Ureter (tissue), 1 donor: ENCODE results near the gene PHTF2. TPM values are rescaled to one million over a fixed set of nuclear protein-coding genes. Genes with fewer than 3 reads are reported as not detected.

ENCODE experiments used
- DNase-seq: peaks from one replicate; pipeline ENCODE4 v3.0.0-alpha.2; 2020; ENCODE audit warnings: low spot score
- total RNA-seq: library from RNA; stranded (reverse); gene quantifications from one replicate; pipeline ENCODE4 v1.2.4, GENCODE V29; 2023
- donor health status: DM: yes; HTN: yes; CAD: no.

PHTF2 gene
- total RNA-seq, 1 donor from 2014 or later, result 22.0 TPM

DNA sequence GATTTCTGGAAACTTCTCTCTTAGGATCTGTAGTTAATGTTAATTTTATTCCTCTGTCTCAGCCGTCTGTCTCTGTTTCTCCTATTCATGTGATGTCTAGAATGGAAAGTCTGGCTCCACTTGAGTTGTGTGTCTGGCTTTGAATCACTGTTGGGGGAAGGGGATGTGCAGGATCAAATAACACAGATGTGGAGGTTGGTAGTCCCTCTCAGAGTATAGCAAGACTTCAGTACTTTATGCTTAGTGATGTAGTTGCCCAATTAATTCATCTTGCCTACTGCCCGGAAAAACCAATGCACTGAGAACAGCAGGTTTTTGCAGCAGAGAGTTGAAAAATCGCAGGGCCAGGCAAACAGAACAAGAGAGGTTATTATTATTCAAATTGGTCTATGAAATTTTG is 79.2 kb downstream of the PHTF2 start:
- DNase-seq, result no peak

DNA sequence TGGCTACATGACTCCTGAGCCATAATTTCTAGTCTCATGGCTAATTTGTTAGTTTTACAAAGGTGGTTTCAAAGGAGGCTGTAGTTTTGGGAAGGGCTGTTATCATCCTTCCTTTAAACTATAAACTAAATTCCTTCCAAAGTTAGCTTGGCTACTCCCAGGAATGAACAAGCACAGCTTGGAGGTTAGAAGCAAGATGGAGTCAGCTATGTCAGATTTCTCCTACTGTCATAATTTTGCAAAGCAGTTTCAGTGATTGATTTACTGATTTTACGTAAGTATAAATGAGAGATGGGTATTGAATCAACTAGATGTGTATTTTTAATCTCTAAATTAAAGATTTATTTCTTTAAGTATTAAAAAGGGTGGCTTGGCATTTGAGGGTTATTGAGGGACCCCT is 79.9 kb downstream of the PHTF2 start:
- no peak for DNase-seq

- DNase-seq, result no peak
Measured at GRCh38 chr7:77879272-77879671, 80.7 kb downstream of the PHTF2 start.

DNA sequence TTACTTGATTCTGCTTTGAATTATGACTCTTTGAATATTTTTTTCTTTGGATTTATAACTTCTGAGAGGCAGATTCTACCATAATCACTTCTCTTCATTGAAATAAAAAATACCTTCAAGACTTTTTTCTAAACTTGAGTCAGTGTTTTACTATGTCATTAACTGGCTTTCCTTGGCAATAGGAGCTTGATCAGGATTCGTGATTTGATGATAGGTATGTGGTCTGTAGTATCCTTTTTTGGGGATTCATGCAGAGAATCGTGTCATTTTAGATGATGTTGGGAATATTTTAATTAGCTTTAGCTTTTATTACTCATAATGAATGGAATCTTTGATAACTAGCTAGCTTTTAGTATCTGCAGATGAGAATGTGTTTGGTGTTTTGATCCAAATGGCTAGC is 83.3 kb downstream of the PHTF2 start:
- no peak for DNase-seq

DNA sequence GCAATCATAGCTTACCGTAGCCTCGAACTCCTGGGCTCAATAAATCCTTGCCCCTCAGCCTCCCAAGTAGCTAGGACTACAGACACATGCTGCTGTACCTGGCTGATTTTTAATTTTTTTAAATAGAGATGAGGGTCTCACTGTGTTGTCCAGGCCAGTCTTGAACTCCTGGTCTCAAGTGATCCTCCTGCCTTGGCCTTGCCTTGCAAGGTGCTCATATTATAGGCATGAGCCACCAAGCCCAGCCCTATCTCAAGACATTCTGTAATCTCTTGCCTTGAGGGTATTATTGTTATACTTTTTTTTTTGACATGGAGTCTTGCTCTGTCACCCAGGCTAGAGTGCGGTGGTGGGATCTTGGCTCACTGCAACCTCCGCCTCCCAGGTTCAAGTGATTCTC is 86.6 kb downstream of the PHTF2 start:
- no peak for DNase-seq

DNA sequence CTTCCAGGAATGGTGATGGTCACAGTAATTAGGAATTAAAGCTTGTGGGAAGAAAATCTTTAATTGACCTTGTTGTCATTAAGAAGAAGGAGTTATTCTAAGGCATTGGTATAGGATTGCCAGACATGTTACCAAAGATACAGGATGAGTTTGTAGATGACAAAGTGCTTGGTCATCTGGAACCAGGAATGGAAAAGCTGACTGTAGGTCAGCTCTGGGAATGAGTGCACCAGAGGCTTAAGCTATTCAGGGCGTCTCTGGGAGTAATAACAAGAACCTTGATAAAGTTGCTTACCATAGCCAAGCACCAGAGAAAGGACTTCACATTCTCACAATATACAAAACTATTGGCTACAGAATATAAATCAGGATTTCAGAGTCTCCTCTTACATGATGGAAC is 89.0 kb downstream of the PHTF2 start:
- no peak for DNase-seq

DNA sequence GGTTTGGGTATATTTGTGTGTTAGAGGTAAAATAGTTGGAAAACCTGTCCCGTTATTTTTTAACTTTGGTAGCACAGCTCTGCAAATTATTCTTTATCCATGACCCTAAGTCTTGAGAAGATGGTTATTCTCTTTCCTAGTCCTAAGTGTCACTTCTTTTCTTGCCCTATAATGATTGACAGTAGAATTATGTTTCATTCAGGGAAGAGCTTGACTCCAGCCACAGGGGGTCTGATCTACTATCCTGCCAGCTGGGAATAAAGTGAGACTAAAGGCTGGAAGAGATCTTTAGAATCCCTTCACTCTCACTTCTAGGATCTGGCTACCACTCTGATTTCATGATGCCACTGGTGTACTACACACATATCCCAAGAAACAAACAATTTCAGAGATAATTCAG is 90.4 kb downstream of the PHTF2 start:
- DNase-seq, result no peak

GRCh38 chr7:77893813-77894212 is 95.2 kb downstream of the PHTF2 start:
- DNase-seq, result no peak

GRCh38 chr7:77894574-77895091 is 96.1 kb downstream of the PHTF2 start:
- no peak for DNase-seq

DNA sequence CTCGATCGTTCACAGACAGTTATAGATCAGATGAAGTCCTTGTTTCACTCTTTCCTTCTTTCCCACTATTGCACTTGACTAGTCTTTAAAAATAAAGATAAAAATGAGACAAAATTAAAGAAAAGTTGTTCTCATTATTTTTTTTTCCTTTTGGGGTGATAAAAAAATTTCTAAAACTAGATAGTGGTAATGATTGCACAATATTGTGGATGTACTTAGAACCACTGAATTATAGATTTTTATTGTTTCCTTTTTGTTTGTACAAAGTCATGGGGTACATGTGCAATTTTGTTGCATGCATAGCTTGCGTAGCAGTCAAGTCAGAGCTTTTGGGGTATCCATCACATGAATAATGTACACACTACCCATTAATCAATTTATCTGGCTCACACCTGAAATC is 97.3 kb downstream of the PHTF2 start:
- no peak for DNase-seq

- no peak for DNase-seq
Measured at GRCh38 chr7:77897004-77897547, 98.5 kb downstream of the PHTF2 start.

GRCh38 chr7:77899516-77899915 is 100.9 kb downstream of the PHTF2 start:
- DNase-seq, result no peak

GRCh38 chr7:77903597-77903996 is 105.0 kb downstream of the PHTF2 start:
- DNase-seq, result no peak

- DNase-seq, result no peak
Measured at GRCh38 chr7:77904252-77904651, 105.7 kb downstream of the PHTF2 start.

- no peak for DNase-seq
Measured at GRCh38 chr7:77907281-77907680, 108.7 kb downstream of the PHTF2 start.

- no peak for DNase-seq
Measured at GRCh38 chr7:77908664-77909063, 110.1 kb downstream of the PHTF2 start.

GRCh38 chr7:77910124-77910523 is 111.6 kb downstream of the PHTF2 start:
- no peak for DNase-seq

- DNase-seq, result no peak
Measured at GRCh38 chr7:77912293-77912692, 113.7 kb downstream of the PHTF2 start.

DNA sequence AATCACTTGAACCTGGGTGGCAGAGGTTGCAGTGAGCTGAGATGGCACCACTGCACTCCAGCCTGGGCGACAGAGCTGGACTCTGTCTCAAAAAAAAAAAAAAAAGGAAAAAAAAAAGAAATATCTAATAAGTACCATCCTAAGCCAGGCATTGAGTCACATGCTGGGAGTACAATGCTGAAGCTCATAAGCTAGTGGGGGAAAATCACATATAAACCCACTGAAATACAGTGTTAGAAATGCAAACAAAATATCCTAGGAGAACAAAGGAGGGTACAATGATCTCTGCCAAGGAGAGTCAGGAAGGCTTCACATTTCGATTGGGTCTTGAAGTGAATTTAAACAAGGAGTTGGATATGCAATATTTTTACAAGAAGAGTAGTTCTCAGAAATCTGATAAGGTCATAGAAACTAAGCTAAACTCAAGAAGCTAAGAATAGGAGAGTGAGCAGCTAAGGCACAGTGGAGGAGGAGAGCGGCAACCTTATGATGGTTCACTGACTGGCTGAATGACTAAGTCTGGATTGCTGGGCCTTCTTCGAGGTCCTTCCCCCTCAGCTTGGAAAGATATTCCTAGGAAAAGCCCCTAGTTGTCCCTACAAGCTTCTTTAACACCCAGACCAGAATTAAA is 115.5 kb downstream of the PHTF2 start:
- DNase-seq, result no peak

DNA sequence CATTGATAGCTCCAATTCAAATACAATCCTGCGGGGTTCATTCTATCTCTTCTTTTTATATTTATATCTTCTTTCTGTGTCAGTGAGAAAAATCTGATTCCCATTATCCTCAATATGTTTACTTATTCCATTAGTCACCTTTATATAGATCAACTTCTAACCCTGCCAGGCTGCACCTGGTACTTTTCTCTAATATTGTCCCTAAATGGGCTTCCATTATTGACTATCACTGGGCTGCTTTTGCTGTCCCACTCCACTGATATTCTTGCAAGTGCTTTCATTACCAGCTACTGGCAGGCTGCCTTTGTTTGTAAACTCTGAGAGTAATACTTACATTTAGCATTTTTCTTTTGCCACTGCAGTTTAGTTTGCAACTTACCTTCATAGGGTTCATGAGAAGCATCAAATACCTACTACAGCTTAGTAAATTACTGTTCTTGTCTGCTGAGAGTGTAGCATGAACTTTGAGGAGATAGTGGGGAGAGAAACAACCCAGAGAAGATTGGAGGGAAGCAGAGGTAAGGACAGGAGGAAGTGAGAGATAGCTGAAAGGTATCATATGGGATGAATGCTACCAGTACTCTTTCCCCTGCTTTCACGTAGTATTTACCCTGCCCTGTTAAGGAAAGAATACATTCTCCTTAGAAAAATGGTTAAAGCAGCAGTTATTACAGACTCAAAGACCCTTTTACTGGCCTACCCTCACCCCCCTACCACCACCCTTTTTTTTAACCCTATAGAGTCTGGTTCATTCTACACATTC is 119.1 kb downstream of the PHTF2 start:
- no peak for DNase-seq

DNA sequence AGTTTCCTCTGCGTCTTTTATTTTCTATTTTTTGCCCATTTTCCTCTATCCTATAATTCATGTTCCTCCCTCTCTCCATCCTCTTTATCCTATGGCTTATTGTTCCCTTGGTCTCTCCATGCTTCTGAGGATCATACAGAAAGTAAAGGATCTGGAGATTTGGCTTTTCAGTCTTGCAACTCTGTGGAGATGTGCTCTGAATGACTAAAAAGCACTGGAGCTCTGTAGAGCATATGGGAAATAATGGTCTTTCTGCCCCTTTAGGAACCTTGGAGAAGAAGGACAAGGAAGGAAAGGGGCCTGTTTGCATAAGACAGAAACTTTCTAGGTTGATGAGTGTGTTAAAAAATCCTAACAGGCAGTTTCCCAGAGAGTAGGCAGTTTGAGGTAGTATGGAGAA is 120.1 kb downstream of the PHTF2 start:
- DNase-seq, result no peak

DNA sequence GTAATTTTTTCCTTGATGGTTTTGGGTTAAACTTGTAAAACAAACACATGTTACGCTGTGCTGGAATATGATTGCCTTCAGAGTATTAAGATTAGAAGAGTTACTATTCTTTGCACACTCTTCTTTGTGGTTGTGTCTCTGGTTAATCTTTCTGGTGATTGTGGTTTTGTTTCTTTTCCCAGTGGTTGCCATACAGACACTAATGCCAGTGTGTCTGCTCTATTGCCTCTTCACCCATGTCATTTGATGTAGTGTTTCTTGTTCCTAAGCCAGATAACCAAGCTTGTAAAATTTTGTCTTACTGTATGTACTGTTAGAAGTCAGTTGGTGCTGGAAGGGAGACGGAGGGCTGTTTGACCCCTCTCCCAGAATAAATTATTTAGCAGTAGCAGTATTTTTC is 124.8 kb downstream of the PHTF2 start:
- no peak for DNase-seq

DNA sequence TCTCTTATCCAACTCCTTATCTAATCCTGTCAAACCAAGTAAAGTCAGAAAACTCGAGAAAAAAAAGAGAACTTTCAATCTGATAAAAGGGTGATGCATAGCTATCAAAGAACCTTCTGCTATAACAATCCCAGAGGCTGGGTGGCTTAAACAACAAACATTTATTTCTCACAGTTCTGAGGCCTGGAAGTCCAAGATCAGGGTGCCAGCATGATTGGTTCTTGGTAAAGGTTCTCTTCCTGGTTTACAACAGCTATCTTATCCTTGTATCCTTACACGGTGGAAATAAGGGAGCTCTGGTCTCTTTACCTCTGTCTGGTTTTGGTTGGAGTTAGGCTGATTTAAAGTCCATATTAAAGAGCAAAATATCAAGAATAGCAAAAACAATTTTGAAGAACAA is 131.9 kb downstream of the PHTF2 start:
- no peak for DNase-seq
